Neutrophil (primary cell): ENCODE measurements around the gene CENPT.

Source experiments
- H3K27ac ChIP-seq: fragments of 200-600 bp; sonication (generic); 2 replicates; pipeline ENCODE4 v1.5.1; 2016; ENCODE audit warnings: mild to moderate bottlenecking, moderate library complexity
- H3K27me3 ChIP-seq: fragments of 200-600 bp; sonication (generic); 2 replicates; pipeline ENCODE4 v1.6.0; 2016; ENCODE audit warnings: mild to moderate bottlenecking
- H3K36me3 ChIP-seq: fragments of 200-600 bp; sonication (generic); 2 replicates; pipeline ENCODE4 v1.5.1; 2017
- H3K4me1 ChIP-seq, 2 experiments: fragments of 200-600 bp in 1 of 2; sonication (generic) in 1 of 2; 1 replicate in 1 of 2; 2 replicates in 1 of 2; pipeline versions ENCODE4 v1.5.1 to v1.6.1; 2013 to 2016; ENCODE audit warnings: low read depth in 1 of 2, low read length in 1 of 2, mild to moderate bottlenecking in 1 of 2, moderate library complexity in 1 of 2; ENCODE audit not compliant: control insufficient read depth in 1 of 2, insufficient read depth in 1 of 2
- H3K4me3 ChIP-seq, 2 experiments: fragments of 200-600 bp in 1 of 2; sonication (generic) in 1 of 2; 1 replicate in 1 of 2; 2 replicates in 1 of 2; pipeline ENCODE4 v1.5.1; 2013 to 2016; ENCODE audit warnings: low read depth in 1 of 2, low read length in 1 of 2, mild to moderate bottlenecking in 1 of 2, moderate library complexity in 1 of 2
- H3K9me3 ChIP-seq: fragments of 200-600 bp; sonication (generic); 2 replicates; pipeline ENCODE4 v1.5.1; 2016
- CTCF ChIP-seq: fragments of 200-600 bp; sonication (generic); IDR thresholded peaks from 2 replicates; pipeline ENCODE4 v1.5.1; 2016; ENCODE audit warnings: antibody characterized with exemption

CENPT gene

GRCh38 chr16:67779256-67780014 lies 68.1 kb downstream of the CENPT start:
- Histone ChIP-seq H3K4me3 (no peak overlapping the region), H3K9me3 (no peaks in the 10 kb centered on the region), H3K36me3 (peaks cover 7% of the 10 kb centered on the region), H3K27me3 (no peaks in the 10 kb centered on the region), H3K27ac (no peak overlapping the region), H3K4me1 (no peaks in the 10 kb centered on the region)
- TF ChIP-seq CTCF = no peak
